GM23338 (cell line): ENCODE measurements around the gene NECTIN1. TPM values are rescaled to one million over a fixed set of nuclear protein-coding genes. Genes with fewer than 3 reads are reported as not detected.

Source experiments
- CREB1 ChIP-seq: fragments of 250-450 bp; sonication (Bioruptor Pico); IDR thresholded peaks from 2 replicates; pipeline ENCODE4 v1.5.0; 2020; ENCODE audit warnings: low read depth, mild to moderate bottlenecking, moderate library complexity
- ETS1 ChIP-seq: IDR thresholded peaks from 2 replicates; pipeline ENCODE4 v1.6.1; 2016; ENCODE audit warnings: antibody characterized with exemption
- REST ChIP-seq: IDR thresholded peaks from one replicate; pipeline ENCODE4 v1.6.1; 2018; ENCODE audit warnings: antibody characterized with exemption; ENCODE audit not compliant: unreplicated experiment
- STAT1 ChIP-seq: IDR thresholded peaks from one replicate; pipeline ENCODE4 v1.6.1; 2016; ENCODE audit warnings: antibody characterized with exemption; ENCODE audit not compliant: unreplicated experiment
- ZNF331 ChIP-seq: fragments of 250-450 bp; sonication (Bioruptor Pico); IDR thresholded peaks from 2 replicates; pipeline ENCODE4 v1.5.0; 2020; ENCODE audit warnings: low read depth, mild to moderate bottlenecking, moderate library complexity
- ZNF462 ChIP-seq: fragments of 250-450 bp; sonication (Bioruptor Pico); IDR thresholded peaks from 2 replicates; pipeline ENCODE4 v1.5.0; 2020; ENCODE audit warnings: mild to moderate bottlenecking, moderate library complexity
- polyA plus RNA-seq: library from polyadenylated mRNA; unstranded; fragments of >200 nt; fragmentation: Nextera tagmentation; extraction: Ambion mirVana; gene quantifications from 2 replicates; pipeline ENCODE4 v1.2.1, GENCODE V29; 2016
- total RNA-seq: library from RNA; depleted of rRNA; stranded (reverse); fragments of >200 nt; shearing (Covaris generic); gene quantifications from 2 replicates; pipeline ENCODE4 v1.2.3, GENCODE V29; 2014

The NECTIN1 gene
- total and polyA plus RNA-seq, 2 experiments from 2014 or later = 18.7 to 56.3 TPM

- TF ChIP-seq ZNF462 = no peak
- no peak for TF ChIP-seq STAT1
- TF ChIP-seq ETS1 = no peak
- no peak for TF ChIP-seq REST
- no peak for TF ChIP-seq CREB1 (CRISPR knock-in tag)
- TF ChIP-seq ZNF331 (CRISPR knock-in tag) = no peak
These were observed 19.2 kb downstream of the NECTIN1 start (continued) for GRCh38 chr11:119709638-119710346.
